ENCODE data around the gene CMIP. TPM values are rescaled to one million over a fixed set of nuclear protein-coding genes. Genes with fewer than 3 reads are reported as not detected.

The CMIP gene
- total RNA-seq, 5 donors from 2014 or later (not counting 1 experiment from before 2014, with no cell fraction given) = 39.8 to 55.9 (median 42.6) TPM

Other genes starting within 250 kb of the CMIP start
- not detected for gene BCO1, start 206.1 kb upstream of the CMIP start, total RNA-seq
- 1 to 10 TPM; 5.4 to 8.1 (median 7.5) TPM for gene GAN, start 129.8 kb upstream of the CMIP start, total RNA-seq

Measured in T-cell (primary cell).